ENCODE data around the gene CD52. TPM values are rescaled to one million over a fixed set of nuclear protein-coding genes. Genes with fewer than 3 reads are reported as not detected.

Gene CD52
- total and polyA plus RNA-seq, 2 donors (not counting 3 experiments of a cell fraction or from before 2014, with no cell fraction given), result not detected

GRCh38 chr1:26293911-26294463 is 23.8 kb upstream of the CD52 start:
- no peak overlapping the region for H3K9ac ChIP-seq (replicated peaks; ENCODE audit: extremely low read depth, insufficient read depth, low read length)
- H3K36me3 ChIP-seq (ENCODE audit: control insufficient read depth in 2 of 2, extremely low read depth in 1 of 2, insufficient read depth in 2 of 2, low read length in 2 of 2), result no peaks in the 10 kb centered on the region
- no peaks in the 10 kb centered on the region for H4K20me1 ChIP-seq (replicated peaks; ENCODE audit: control insufficient read depth, extremely low read depth, insufficient read depth, low read length)
- ChIA-PET POLR2A (no interaction called here), CTCF (interaction anchor here (0.6 kb wide), 1 partner anchor 8 kb away, joined by 3 read pairs; no protein-coding TSS in a partner anchor)
- intact Hi-C loops (cut with micrococcal nuclease) (no loop called here), dilution Hi-C loops (cut with MboI; ENCODE audit: extremely low pct_ligation_motif_present, low sequenced_read_pairs) (no loop called here)
- DNase-seq (ENCODE audit: low read depth, low spot score) (no peak), FAIRE-seq (no peak)
- H3K4me2 ChIP-seq (ENCODE audit: insufficient read depth, low read length), result no peak overlapping the region
- TF ChIP-seq FOS (IDR thresholded peaks at IDR 0.05; ENCODE audit: borderline replicate concordance, insufficient read depth, low read length), result no peak
- no peak for TF ChIP-seq GATA2 (IDR thresholded peaks at IDR 0.05; ENCODE audit: insufficient read depth, insufficient read length, low read depth, low read length)
- TF ChIP-seq POLR2AphosphoS5 (IDR thresholded peaks at IDR 0.05; ENCODE audit: insufficient read depth, low read depth, low read length), result no peak
- H3K27ac ChIP-seq (ENCODE audit: insufficient read depth, low read depth, low read length), result no peak overlapping the region
- peaks cover 4% of the 10 kb centered on the region for H3K4me1 ChIP-seq (ENCODE audit: control insufficient read depth, extremely low read depth, insufficient read depth, low read length)
- no peaks in the 10 kb centered on the region for H3K79me2 ChIP-seq (ENCODE audit: control insufficient read depth, insufficient read depth, low read length)
- no peak overlapping the region for H2AFZ ChIP-seq (ENCODE audit: low read depth, low read length)
- H3K9me1 ChIP-seq (replicated peaks; ENCODE audit: control insufficient read depth, extremely low read depth, insufficient read depth, low read length), result no peaks in the 10 kb centered on the region
- BruUV-seq (replicated peaks), result no TSS peak
- H3K27me3 ChIP-seq (ENCODE audit: control insufficient read depth in 2 of 2, insufficient read depth in 2 of 2, low read length in 2 of 2), result no peaks in the 10 kb centered on the region
- H3K9me3 ChIP-seq (replicated peaks; ENCODE audit: control insufficient read depth, insufficient read depth, low read length), result no peaks in the 10 kb centered on the region
- no peak overlapping the region for H3K4me3 ChIP-seq (replicated peaks in 1 of 3; ENCODE audit: insufficient read depth in 1 of 3, low read depth in 1 of 3, low read length in 3 of 3)

DNA sequence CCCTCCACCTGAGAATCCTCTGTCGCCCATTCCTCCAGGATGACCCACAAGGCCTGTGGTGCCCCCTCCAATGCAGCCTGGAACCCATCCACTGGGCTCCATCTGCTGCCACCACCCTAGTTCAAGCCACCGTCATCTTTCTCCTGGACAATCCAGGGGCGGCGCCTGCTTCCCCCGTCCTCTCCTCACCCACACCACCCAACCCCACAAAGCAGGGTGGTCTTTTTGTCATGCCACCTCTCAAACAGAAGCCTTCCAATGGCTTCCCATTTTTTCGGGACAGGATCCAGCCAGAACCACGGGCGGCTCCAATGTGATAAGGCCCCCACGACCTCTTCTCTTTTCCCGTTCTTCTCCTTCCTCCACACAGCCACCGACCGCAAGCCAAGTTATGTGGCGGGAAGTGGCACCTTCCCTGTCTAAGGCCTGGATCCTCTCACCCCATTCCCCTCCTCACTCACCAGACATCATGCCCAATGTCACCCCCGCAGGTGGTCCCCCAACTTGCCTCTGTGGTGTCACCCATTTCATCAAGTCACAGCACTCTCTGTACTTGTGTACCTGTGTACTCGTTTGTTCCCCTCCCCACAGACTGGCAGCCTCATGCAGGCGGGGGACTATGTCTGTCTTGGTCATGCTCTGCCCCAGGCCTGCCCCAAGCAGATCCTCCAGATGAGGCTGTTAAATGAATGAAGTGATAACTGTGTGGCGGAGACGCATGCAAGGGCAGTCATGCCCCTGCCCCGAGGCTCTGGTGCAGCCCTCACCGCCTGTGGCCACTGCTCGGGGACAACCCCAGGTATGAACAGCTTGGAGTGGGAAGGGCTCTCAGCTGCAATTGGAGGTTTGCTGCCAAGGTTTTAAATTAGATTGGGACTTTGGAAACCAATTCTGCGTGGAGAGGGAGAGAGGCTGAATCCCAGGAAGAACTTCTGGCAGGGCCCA is 22.3 kb upstream of the CD52 start:
- Histone ChIP-seq H4K20me1 (replicated peaks; ENCODE audit: control insufficient read depth, extremely low read depth, insufficient read depth, low read length) (no peaks in the 10 kb centered on the region), H2AFZ (ENCODE audit: low read depth, low read length) (no peak overlapping the region), H3K4me3 (replicated peaks in 1 of 3; ENCODE audit: insufficient read depth in 1 of 3, low read depth in 1 of 3, low read length in 3 of 3) (no peak overlapping the region), H3K4me1 (ENCODE audit: control insufficient read depth, extremely low read depth, insufficient read depth, low read length) (peaks cover 4% of the 10 kb centered on the region), H3K36me3 (ENCODE audit: control insufficient read depth in 2 of 2, extremely low read depth in 1 of 2, insufficient read depth in 2 of 2, low read length in 2 of 2) (no peaks in the 10 kb centered on the region), H3K9ac (replicated peaks; ENCODE audit: extremely low read depth, insufficient read depth, low read length) (no peak overlapping the region), H3K27me3 (ENCODE audit: control insufficient read depth in 2 of 2, insufficient read depth in 2 of 2, low read length in 2 of 2) (no peaks in the 10 kb centered on the region), H3K27ac (ENCODE audit: insufficient read depth, low read depth, low read length) (no peak overlapping the region), H3K9me1 (replicated peaks; ENCODE audit: control insufficient read depth, extremely low read depth, insufficient read depth, low read length) (no peaks in the 10 kb centered on the region), H3K4me2 (ENCODE audit: insufficient read depth, low read length) (no peak overlapping the region), H3K79me2 (ENCODE audit: control insufficient read depth, insufficient read depth, low read length) (no peaks in the 10 kb centered on the region), H3K9me3 (replicated peaks; ENCODE audit: control insufficient read depth, insufficient read depth, low read length) (no peaks in the 10 kb centered on the region)
- no peak for TF ChIP-seq CTCF (IDR thresholded peaks at IDR 0.05; ENCODE audit: extremely low read depth in 1 of 2, insufficient read depth in 1 of 2, low read depth in 1 of 2, low read length in 2 of 2)
- TF ChIP-seq FOS (IDR thresholded peaks at IDR 0.05; ENCODE audit: borderline replicate concordance, insufficient read depth, low read length), result no peak
- TF ChIP-seq GATA2 (IDR thresholded peaks at IDR 0.05; ENCODE audit: insufficient read depth, insufficient read length, low read depth, low read length), result no peak
- TF ChIP-seq MYC (IDR thresholded peaks at IDR 0.05; ENCODE audit: low read depth, low read length), result no peak
- TF ChIP-seq POLR2AphosphoS5 (IDR thresholded peaks at IDR 0.05; ENCODE audit: insufficient read depth, low read depth, low read length), result no peak
- no peak for TF ChIP-seq JUN (IDR thresholded peaks at IDR 0.05; ENCODE audit: borderline replicate concordance, insufficient read depth, insufficient read length, low read depth)
- TF ChIP-seq EZH2 (IDR thresholded peaks at IDR 0.05; ENCODE audit: borderline replicate concordance, low read depth, low read length, severe bottlenecking), result no peak
- ChIA-PET CTCF (interaction anchor here (0.7 kb wide), 1 partner anchor 13 kb away, joined by 3 read pairs; no protein-coding TSS in a partner anchor), POLR2A (no interaction called here)
- dilution Hi-C loops (cut with MboI; ENCODE audit: extremely low pct_ligation_motif_present, low sequenced_read_pairs) (no loop called here), intact Hi-C loops (cut with micrococcal nuclease) (no loop called here)
- DNase-seq (ENCODE audit: low read depth, low spot score) (no peak), FAIRE-seq (no peak)
- no TSS peak for BruUV-seq (replicated peaks)
